NCI-H2196 (cell line): ENCODE measurements around the gene GNAI2.
"Not testable (repeated sequence)": the region's sequence is repeated elsewhere in the genome, so short reads cannot be mapped to it uniquely, and the experiment has no call there.

ENCODE experiments used
- DNase-seq: peaks from one replicate; lab custom pipeline; 2025; ENCODE audit not compliant: unreplicated experiment; lab: John Stamatoyannopoulos, UW

Gene GNAI2

GRCh38 chr3:50275141-50275995 lies 39.4 kb downstream of the GNAI2 start:
- no peak for DNase-seq

GRCh38 chr3:50275996-50276761 lies 40.2 kb downstream of the GNAI2 start:
- DNase-seq = no peak

GRCh38 chr3:50276762-50277101 lies 40.7 kb downstream of the GNAI2 start:
- DNase-seq = no peak

- no peak for DNase-seq
Observed at GRCh38 chr3:50278123-50278879, 42.3 kb downstream of the GNAI2 start.

- no peak for DNase-seq
Observed at GRCh38 chr3:50278880-50279224, 42.8 kb downstream of the GNAI2 start, which contains the start of gene LSMEM2. Gene LSMEM2, plus strand, starts transcription at chr3:50279087. Its CDS starts 27 bp downstream, at chr3:50279114.

GRCh38 chr3:50279255-50280016 lies 43.4 kb downstream of the GNAI2 start:
- DNase-seq = no peak

GRCh38 chr3:50284121-50284520 lies 48.1 kb downstream of the GNAI2 start:
- not testable (repeated sequence) for DNase-seq

GRCh38 chr3:50286322-50287227 lies 50.6 kb downstream of the GNAI2 start:
- no peak for DNase-seq

- no peak for DNase-seq
Observed at GRCh38 chr3:50287262-50287661, 51.3 kb downstream of the GNAI2 start.

- DNase-seq = no peak
Observed at GRCh38 chr3:50288387-50289007, 52.5 kb downstream of the GNAI2 start.

- no peak for DNase-seq
Observed at GRCh38 chr3:50289130-50289529, 53.1 kb downstream of the GNAI2 start.

GRCh38 chr3:50290161-50290641 lies 54.2 kb downstream of the GNAI2 start:
- DNase-seq = no peak

GRCh38 chr3:50292159-50293078 lies 56.4 kb downstream of the GNAI2 start, which contains the start of gene IFRD2:
Gene IFRD2, minus strand, starts transcription at chr3:50292429. Its CDS starts 155 bp downstream, at chr3:50292274.
- peak; percentile 88 for DNase-seq

- no peak for DNase-seq
Observed at GRCh38 chr3:50293079-50293801, 57.2 kb downstream of the GNAI2 start.

GRCh38 chr3:50294089-50294488 lies 58.1 kb downstream of the GNAI2 start:
- no peak for DNase-seq

- no peak for DNase-seq
Observed at GRCh38 chr3:50294492-50295403, 58.7 kb downstream of the GNAI2 start.
